SK-N-SH (cell line): ENCODE measurements around the gene CMTM8. TPM values are rescaled to one million over a fixed set of nuclear protein-coding genes. Genes with fewer than 3 reads are reported as not detected.

ENCODE experiments used
- CTCF ChIA-PET: fragments of 300-600, 350-600 bp; formaldehyde crosslinking; extraction: SDS; loops from one replicate; lab custom pipeline; 2021; lab: Yijun Ruan, JAX
- POLR2A ChIA-PET: fragments of 350-600 bp; sonication (Branson Sonifier 250); formaldehyde crosslinking; extraction: SDS; loops from one replicate; lab custom pipeline; 2020; ENCODE audit warnings: antibody characterized with exemption, inconsistent platforms; lab: Yijun Ruan, JAX
- DNase-seq: peaks from one replicate; pipeline ENCODE4 v3.0.0; 2012
- H2AFZ ChIP-seq: fragments of 200-600 bp; sonication (generic); 2 replicates; pipeline ENCODE4 v1.8.1; 2016; ENCODE audit warnings: antibody characterized with exemption, mild to moderate bottlenecking, low read depth
- H3F3A ChIP-seq: fragments of 200-600 bp; sonication (generic); replicated peaks from 2 replicates; pipeline ENCODE3; 2016; ENCODE audit warnings: antibody characterized with exemption, mild to moderate bottlenecking; ENCODE audit not compliant: insufficient read depth
- H3K27ac ChIP-seq, 2 experiments: fragments of 200-500 bp in 1 of 2; fragments of 200-600 bp in 1 of 2; sonication (Bioruptor generic) in 1 of 2; sonication (generic), shearing (Covaris generic) in 1 of 2; 2 replicates each; pipeline versions ENCODE4 v1.5.1 to v1.6.1; 2014 to 2016; ENCODE audit warnings: low read depth in 2 of 2, inconsistent platforms in 1 of 2, low read length in 1 of 2, mild to moderate bottlenecking in 1 of 2, mixed read lengths in 1 of 2
- H3K27me3 ChIP-seq: fragments of 200-600 bp; sonication (generic), shearing (Covaris generic); 2 replicates; pipeline ENCODE4 v1.6.1; 2016; ENCODE audit warnings: mixed run types; ENCODE audit not compliant: insufficient read depth
- H3K36me3 ChIP-seq, 2 experiments: fragments of 200-500 bp in 1 of 2; fragments of 200-600 bp in 1 of 2; sonication (Bioruptor generic) in 1 of 2; sonication (generic) in 1 of 2; replicated peaks in 1 of 2; 2 replicates each; pipeline versions ENCODE3 to v1.5.1; 2014 to 2016; ENCODE audit warnings: low read length in 1 of 2, mild to moderate bottlenecking in 1 of 2; ENCODE audit not compliant: insufficient read depth in 2 of 2, control insufficient read depth in 1 of 2
- H3K4me1 ChIP-seq, 2 experiments: fragments of 200-500 bp in 1 of 2; fragments of 200-600 bp in 1 of 2; sonication (Bioruptor generic) in 1 of 2; sonication (generic), shearing (Covaris generic) in 1 of 2; 2 replicates each; pipeline versions ENCODE4 v1.5.1 to v1.6.1; 2014 to 2016; ENCODE audit warnings: low read depth in 1 of 2, low read length in 1 of 2, mixed run types in 1 of 2; ENCODE audit not compliant: insufficient read depth in 2 of 2, control insufficient read depth in 1 of 2
- H3K4me2 ChIP-seq: fragments of 200-600 bp; sonication (generic), shearing (Covaris generic); 2 replicates; pipeline ENCODE4 v1.6.1; 2017; ENCODE audit warnings: mixed run types
- H3K4me3 ChIP-seq, 2 experiments: fragments of 200-500 bp in 1 of 2; fragments of 200-600 bp in 1 of 2; sonication (Bioruptor generic) in 1 of 2; sonication (generic), shearing (Covaris generic) in 1 of 2; 2 replicates each; pipeline versions ENCODE4 v1.5.1 to v1.8.1; 2014 to 2016; ENCODE audit warnings: low read depth in 2 of 2, inconsistent platforms in 1 of 2, low read length in 1 of 2, mild to moderate bottlenecking in 1 of 2, mixed read lengths in 1 of 2, moderate library complexity in 1 of 2
- H3K79me2 ChIP-seq: fragments of 200-600 bp; sonication (generic); 2 replicates; pipeline ENCODE4 v1.8.1; 2017; ENCODE audit warnings: mild to moderate bottlenecking; ENCODE audit not compliant: insufficient read depth
- H3K9ac ChIP-seq: fragments of 200-600 bp; sonication (generic); 2 replicates; pipeline ENCODE4 v1.6.1; 2017; ENCODE audit warnings: mixed run types
- H3K9me2 ChIP-seq: fragments of 200-600 bp; sonication (generic); 2 replicates; pipeline ENCODE4 v1.6.1; 2017; ENCODE audit warnings: mixed run types
- H3K9me3 ChIP-seq: fragments of 200-600 bp; sonication (generic); 2 replicates; pipeline ENCODE4 v1.6.1; 2017; ENCODE audit warnings: mixed run types, mild to moderate bottlenecking, moderate library complexity
- H4K20me1 ChIP-seq: fragments of 200-600 bp; sonication (generic); 2 replicates; pipeline ENCODE4 v1.6.1; 2017; ENCODE audit warnings: mild to moderate bottlenecking, mixed run types; ENCODE audit not compliant: insufficient read depth
- ELF1 ChIP-seq: IDR thresholded peaks from 2 replicates; pipeline ENCODE4 v1.4.0; 2012
- NFIC ChIP-seq: IDR thresholded peaks from 2 replicates; pipeline ENCODE4 v1.4.0; 2012; ENCODE audit warnings: borderline replicate concordance
- NRF1 ChIP-seq: IDR thresholded peaks from 2 replicates; pipeline ENCODE4 v1.6.1; 2012; ENCODE audit warnings: low read depth, mild to moderate bottlenecking, low read length
- RAD21 ChIP-seq: IDR thresholded peaks from 2 replicates; pipeline ENCODE4 v1.6.1; 2012; ENCODE audit warnings: mild to moderate bottlenecking, low read length
- YY1 ChIP-seq: IDR thresholded peaks from 2 replicates; pipeline ENCODE4 v1.4.0; 2012; ENCODE audit warnings: low read depth, mild to moderate bottlenecking
- WGBS: methylation state at CpG from one replicate; pipeline ENCODE4 v1.1.6; 2017; ENCODE audit warnings: low lambda C conversion rate; 5-methylcytosine and 5-hydroxymethylcytosine counted together
- polyA plus RNA-seq, 3 experiments: library from polyadenylated mRNA; depleted of rRNA; stranded (reverse); fragments of >200 nt; gene quantifications; 2 replicates each; pipeline ENCODE4 v1.2.3, GENCODE V29; 2012
- TF ChIP-seq, protein P1 (sequence below): IDR thresholded peaks from 2 replicates; pipeline ENCODE4 v1.6.1; 2012; ENCODE audit warnings: mild to moderate bottlenecking, low read depth, low read length, moderate library complexity
- TF ChIP-seq, protein P2 (sequence below): fragments of 200-600 bp; sonication (generic); IDR thresholded peaks from 2 replicates; pipeline ENCODE4 v1.6.1; 2017; ENCODE audit warnings: antibody characterized with exemption, mild to moderate bottlenecking, moderate library complexity

Gene CMTM8
- polyA plus RNA-seq, 1 of the 3 experiments (the other 2 are of a cell fraction), result 9.7 TPM

DNA sequence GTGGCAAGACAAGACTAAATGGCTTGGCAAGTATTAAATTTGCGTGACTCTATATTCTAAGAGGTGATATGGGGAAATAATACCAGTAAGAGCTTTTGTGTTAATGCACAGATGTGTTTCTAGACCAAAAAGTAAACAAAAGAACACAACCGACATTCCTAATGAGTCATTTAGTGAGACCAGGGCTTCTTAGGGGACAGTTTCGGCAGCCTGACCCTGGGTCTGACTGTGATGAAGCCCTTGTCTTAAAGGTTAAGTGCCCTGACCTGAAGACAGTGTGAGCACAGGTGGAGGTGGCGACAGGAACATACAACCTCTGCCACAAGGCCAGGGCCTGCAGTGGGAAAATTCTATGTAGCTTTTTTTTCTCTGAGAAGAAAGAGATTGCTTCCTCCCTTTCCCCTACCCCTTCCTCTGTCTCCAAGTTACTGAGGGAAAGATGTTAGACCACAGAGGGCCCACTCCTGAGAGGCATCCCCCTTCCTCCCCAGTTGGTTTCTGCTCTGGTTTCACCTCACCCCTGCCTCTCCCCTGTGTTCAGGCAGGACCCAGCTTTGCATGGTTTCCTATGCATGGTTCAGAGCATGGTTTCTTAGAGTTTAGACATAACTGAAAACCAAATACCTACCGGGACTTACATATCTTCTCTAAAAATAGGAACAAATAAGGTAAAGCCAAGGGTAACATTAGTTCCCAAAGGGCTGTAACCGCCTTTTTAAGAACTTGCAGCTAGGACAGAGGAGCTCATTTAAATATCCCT, 128.3 kb downstream of the CMTM8 start:
- H3K4me2 ChIP-seq, result no peak overlapping the region
- H3K27ac ChIP-seq, result no peak overlapping the region
- no peaks in the 10 kb centered on the region for H3K9me3 ChIP-seq
- no peak overlapping the region for H2AFZ ChIP-seq
- H4K20me1 ChIP-seq, result no peaks in the 10 kb centered on the region
- no peaks in the 10 kb centered on the region for H3F3A ChIP-seq
- no peaks in the 10 kb centered on the region for H3K4me1 ChIP-seq
- H3K36me3 ChIP-seq, result no peaks in the 10 kb centered on the region
- H3K9me2 ChIP-seq, result no peaks in the 10 kb centered on the region
- CTCF ChIA-PET, result interaction anchor here (0.7 to 2.0 kb wide), 2 partner anchors 8 to 101 kb away, joined by 3 to 5 read pairs; no protein-coding TSS in a partner anchor
- no peak overlapping the region for H3K9ac ChIP-seq
- POLR2A ChIA-PET, result no interaction called here
- TF ChIP-seq ELF1 (no peak), NRF1 (no peak), YY1 (no peak), RAD21 (no peak), NFIC (no peak)
- no peaks in the 10 kb centered on the region for H3K79me2 ChIP-seq
- DNase-seq, result no peak
- H3K4me3 ChIP-seq, result no peak overlapping the region
- WGBS, result 61% methylated on average over 6 of the region's 6 CpGs
- no peaks in the 10 kb centered on the region for H3K27me3 ChIP-seq

DNA sequence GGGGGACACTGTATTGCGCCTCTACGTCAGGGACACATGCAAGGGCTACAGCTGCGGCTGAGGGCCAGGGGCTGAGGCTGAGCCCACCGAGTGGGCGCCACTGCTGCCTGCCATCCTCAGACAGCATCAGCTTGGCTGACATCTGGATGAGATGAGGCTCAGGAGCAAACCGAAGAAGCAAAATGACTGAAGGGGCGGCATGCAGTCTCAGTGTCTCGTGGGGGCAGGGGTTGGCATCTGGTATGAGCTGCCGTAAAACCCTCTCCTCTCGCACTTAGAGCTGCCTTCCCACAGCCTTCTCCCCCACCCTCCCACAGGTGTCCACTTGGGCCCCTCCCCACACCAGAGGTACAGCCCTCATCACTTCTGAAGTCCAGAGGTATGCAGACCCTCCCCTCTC, 129.0 kb downstream of the CMTM8 start:
- H3K9me3 ChIP-seq, result no peaks in the 10 kb centered on the region
- TF ChIP-seq, protein P1, sequence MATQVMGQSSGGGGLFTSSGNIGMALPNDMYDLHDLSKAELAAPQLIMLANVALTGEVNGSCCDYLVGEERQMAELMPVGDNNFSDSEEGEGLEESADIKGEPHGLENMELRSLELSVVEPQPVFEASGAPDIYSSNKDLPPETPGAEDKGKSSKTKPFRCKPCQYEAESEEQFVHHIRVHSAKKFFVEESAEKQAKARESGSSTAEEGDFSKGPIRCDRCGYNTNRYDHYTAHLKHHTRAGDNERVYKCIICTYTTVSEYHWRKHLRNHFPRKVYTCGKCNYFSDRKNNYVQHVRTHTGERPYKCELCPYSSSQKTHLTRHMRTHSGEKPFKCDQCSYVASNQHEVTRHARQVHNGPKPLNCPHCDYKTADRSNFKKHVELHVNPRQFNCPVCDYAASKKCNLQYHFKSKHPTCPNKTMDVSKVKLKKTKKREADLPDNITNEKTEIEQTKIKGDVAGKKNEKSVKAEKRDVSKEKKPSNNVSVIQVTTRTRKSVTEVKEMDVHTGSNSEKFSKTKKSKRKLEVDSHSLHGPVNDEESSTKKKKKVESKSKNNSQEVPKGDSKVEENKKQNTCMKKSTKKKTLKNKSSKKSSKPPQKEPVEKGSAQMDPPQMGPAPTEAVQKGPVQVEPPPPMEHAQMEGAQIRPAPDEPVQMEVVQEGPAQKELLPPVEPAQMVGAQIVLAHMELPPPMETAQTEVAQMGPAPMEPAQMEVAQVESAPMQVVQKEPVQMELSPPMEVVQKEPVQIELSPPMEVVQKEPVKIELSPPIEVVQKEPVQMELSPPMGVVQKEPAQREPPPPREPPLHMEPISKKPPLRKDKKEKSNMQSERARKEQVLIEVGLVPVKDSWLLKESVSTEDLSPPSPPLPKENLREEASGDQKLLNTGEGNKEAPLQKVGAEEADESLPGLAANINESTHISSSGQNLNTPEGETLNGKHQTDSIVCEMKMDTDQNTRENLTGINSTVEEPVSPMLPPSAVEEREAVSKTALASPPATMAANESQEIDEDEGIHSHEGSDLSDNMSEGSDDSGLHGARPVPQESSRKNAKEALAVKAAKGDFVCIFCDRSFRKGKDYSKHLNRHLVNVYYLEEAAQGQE, result no peak
- TF ChIP-seq, protein P2, sequence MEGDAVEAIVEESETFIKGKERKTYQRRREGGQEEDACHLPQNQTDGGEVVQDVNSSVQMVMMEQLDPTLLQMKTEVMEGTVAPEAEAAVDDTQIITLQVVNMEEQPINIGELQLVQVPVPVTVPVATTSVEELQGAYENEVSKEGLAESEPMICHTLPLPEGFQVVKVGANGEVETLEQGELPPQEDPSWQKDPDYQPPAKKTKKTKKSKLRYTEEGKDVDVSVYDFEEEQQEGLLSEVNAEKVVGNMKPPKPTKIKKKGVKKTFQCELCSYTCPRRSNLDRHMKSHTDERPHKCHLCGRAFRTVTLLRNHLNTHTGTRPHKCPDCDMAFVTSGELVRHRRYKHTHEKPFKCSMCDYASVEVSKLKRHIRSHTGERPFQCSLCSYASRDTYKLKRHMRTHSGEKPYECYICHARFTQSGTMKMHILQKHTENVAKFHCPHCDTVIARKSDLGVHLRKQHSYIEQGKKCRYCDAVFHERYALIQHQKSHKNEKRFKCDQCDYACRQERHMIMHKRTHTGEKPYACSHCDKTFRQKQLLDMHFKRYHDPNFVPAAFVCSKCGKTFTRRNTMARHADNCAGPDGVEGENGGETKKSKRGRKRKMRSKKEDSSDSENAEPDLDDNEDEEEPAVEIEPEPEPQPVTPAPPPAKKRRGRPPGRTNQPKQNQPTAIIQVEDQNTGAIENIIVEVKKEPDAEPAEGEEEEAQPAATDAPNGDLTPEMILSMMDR, result no peak
- no peak for TF ChIP-seq ELF1
- TF ChIP-seq, all 33 proteins: peak for 0
- Histone ChIP-seq H3K9me2 (no peaks in the 10 kb centered on the region), H3K4me1 (no peaks in the 10 kb centered on the region), H2AFZ (no peak overlapping the region), H3K36me3 (no peaks in the 10 kb centered on the region), H3K27ac (no peak overlapping the region), H3K79me2 (no peaks in the 10 kb centered on the region), H3K4me2 (no peak overlapping the region), H3K27me3 (no peaks in the 10 kb centered on the region), H3K4me3 (no peak overlapping the region), H4K20me1 (no peaks in the 10 kb centered on the region), H3F3A (no peaks in the 10 kb centered on the region), H3K9ac (no peak overlapping the region)
- ChIA-PET CTCF (interaction anchor here (1.1 to 2.0 kb wide), 2 partner anchors 33 to 100 kb away, joined by 3 to 5 read pairs; no protein-coding TSS in a partner anchor), POLR2A (no interaction called here)
- no peak for DNase-seq
- WGBS, result 95% methylated on average over 10 of the region's 10 CpGs
